H1 (cell line): ENCODE results near the gene HOXA6. TPM values are rescaled to one million over a fixed set of nuclear protein-coding genes. Genes with fewer than 3 reads are reported as not detected.

Experiments
- CEBPB ChIP-seq: IDR thresholded peaks from 2 replicates; pipeline ENCODE4 v1.6.1; 2012; ENCODE audit warnings: low read depth, low read length
- CREB1 ChIP-seq: IDR thresholded peaks from 2 replicates; pipeline ENCODE4 v1.6.1; 2012; ENCODE audit warnings: inconsistent platforms
- HDAC2 ChIP-seq, 2 experiments: fragments of 300-600 bp in 1 of 2; sonication (generic) in 1 of 2; IDR thresholded peaks; 2 replicates each; pipeline ENCODE4 v1.6.1; 2011 to 2012; ENCODE audit warnings: low read depth in 2 of 2, low read length in 2 of 2, mild to moderate bottlenecking in 2 of 2, moderate library complexity in 2 of 2, borderline replicate concordance in 1 of 2, inconsistent platforms in 1 of 2
- KDM1A ChIP-seq: fragments of 200-600, 300-600 bp; sonication (generic); IDR thresholded peaks from 2 replicates; pipeline ENCODE4 v1.7.1; 2016; ENCODE audit warnings: mild to moderate bottlenecking, low read length, borderline replicate concordance
- POLR2A ChIP-seq, 2 experiments: IDR thresholded peaks; 1 replicate in 1 of 2; 2 replicates in 1 of 2; pipeline ENCODE4 v1.6.1; 2011; ENCODE audit warnings: low read depth in 2 of 2, low read length in 2 of 2, mild to moderate bottlenecking in 2 of 2; ENCODE audit errors: control extremely low read depth in 1 of 2
- TCF12 ChIP-seq: IDR thresholded peaks from 2 replicates; pipeline ENCODE4 v1.6.1; 2011; ENCODE audit warnings: low read depth, mild to moderate bottlenecking, low read length
- TEAD4 ChIP-seq: IDR thresholded peaks from 2 replicates; pipeline ENCODE4 v1.6.1; 2012; ENCODE audit warnings: low read depth, low read length, inconsistent platforms, mixed read lengths
- YY1 ChIP-seq: IDR thresholded peaks from 2 replicates; pipeline ENCODE4 v1.6.1; 2011; ENCODE audit warnings: low read depth, mild to moderate bottlenecking, low read length
- polyA plus RNA-seq, 7 experiments: library from polyadenylated mRNA; depleted of rRNA in 3 of 7; stranded (reverse) in 5 of 7; unstranded in 2 of 7; fragments of >200 nt in 5 of 7; fragments of 200-250 nt in 2 of 7; gene quantifications; 1 replicate in 5 of 7; 2 replicates in 1 of 7; 4 replicates in 1 of 7; pipeline versions ENCODE4 v1.2.1 to v1.2.3, GENCODE V29; 2011 to 2013; ENCODE audit warnings: missing spikeins in 2 of 7, mixed read lengths in 2 of 7
- total RNA-seq: library from RNA; stranded (reverse); fragmentation: NEBNext Ultra II Directional; extraction: Animal tissue kit (Norgen Biotek cat#: 25700); gene quantifications from 2 replicates; pipeline ENCODE4 v1.2.1, GENCODE V29; 2021
- TF ChIP-seq, protein P1 (sequence below): fragments of 300-600 bp; sonication (generic); IDR thresholded peaks from 2 replicates; pipeline ENCODE4 v1.7.1; 2012; ENCODE audit warnings: low read length, moderate library complexity, mild to moderate bottlenecking, inconsistent platforms; ENCODE audit not compliant: insufficient replicate concordance

Gene HOXA6
- total and polyA plus RNA-seq, 2 of the 8 experiments (the other 6 are each of a cell fraction or from before 2014, with no cell fraction given): not detected

DNA sequence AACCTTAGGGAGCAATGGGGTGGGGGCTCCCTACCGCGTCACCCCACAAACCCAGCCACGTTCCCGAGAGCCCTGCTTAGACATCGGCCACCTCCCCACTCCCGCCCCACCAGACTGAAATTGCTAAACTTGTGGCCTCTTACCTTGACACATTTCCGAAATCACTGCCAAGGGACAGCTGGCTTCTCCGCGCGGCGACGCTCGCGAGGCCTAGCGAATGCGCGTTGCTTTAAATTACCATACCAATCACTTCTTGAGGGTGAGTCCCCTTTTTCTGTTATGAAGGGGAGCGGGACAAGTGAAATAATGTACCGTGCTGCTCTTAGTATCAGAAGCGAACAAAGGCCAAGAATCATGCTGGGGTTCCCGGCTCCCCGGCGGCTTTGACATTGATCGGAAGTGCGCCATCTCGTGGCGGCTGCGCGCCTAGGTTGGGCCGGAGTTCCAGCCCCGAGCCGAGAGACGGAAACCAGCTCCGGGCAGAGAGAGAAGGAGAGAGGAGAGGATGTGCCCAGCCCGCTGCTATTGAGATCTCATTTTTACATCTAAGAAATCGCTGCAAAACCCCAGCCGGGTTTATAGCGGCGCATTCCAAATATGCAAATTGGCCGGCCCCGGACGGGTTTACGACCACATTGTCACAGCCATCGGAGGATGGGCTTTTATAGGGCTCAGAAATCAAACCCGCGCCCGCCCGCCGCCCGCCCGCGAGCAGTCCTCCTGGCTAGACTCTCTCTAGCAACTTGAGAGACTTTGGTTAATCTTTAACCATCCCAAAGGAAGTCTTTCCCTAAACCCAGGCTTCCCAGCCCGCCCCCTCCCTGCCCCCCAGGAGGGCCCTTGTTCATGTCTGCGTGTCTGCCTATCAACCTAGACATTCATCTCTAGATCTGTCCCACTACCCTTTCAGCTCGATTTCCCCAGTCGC lies 32.2 kb upstream of the HOXA6 start (continued):
- TF ChIP-seq, protein P1, sequence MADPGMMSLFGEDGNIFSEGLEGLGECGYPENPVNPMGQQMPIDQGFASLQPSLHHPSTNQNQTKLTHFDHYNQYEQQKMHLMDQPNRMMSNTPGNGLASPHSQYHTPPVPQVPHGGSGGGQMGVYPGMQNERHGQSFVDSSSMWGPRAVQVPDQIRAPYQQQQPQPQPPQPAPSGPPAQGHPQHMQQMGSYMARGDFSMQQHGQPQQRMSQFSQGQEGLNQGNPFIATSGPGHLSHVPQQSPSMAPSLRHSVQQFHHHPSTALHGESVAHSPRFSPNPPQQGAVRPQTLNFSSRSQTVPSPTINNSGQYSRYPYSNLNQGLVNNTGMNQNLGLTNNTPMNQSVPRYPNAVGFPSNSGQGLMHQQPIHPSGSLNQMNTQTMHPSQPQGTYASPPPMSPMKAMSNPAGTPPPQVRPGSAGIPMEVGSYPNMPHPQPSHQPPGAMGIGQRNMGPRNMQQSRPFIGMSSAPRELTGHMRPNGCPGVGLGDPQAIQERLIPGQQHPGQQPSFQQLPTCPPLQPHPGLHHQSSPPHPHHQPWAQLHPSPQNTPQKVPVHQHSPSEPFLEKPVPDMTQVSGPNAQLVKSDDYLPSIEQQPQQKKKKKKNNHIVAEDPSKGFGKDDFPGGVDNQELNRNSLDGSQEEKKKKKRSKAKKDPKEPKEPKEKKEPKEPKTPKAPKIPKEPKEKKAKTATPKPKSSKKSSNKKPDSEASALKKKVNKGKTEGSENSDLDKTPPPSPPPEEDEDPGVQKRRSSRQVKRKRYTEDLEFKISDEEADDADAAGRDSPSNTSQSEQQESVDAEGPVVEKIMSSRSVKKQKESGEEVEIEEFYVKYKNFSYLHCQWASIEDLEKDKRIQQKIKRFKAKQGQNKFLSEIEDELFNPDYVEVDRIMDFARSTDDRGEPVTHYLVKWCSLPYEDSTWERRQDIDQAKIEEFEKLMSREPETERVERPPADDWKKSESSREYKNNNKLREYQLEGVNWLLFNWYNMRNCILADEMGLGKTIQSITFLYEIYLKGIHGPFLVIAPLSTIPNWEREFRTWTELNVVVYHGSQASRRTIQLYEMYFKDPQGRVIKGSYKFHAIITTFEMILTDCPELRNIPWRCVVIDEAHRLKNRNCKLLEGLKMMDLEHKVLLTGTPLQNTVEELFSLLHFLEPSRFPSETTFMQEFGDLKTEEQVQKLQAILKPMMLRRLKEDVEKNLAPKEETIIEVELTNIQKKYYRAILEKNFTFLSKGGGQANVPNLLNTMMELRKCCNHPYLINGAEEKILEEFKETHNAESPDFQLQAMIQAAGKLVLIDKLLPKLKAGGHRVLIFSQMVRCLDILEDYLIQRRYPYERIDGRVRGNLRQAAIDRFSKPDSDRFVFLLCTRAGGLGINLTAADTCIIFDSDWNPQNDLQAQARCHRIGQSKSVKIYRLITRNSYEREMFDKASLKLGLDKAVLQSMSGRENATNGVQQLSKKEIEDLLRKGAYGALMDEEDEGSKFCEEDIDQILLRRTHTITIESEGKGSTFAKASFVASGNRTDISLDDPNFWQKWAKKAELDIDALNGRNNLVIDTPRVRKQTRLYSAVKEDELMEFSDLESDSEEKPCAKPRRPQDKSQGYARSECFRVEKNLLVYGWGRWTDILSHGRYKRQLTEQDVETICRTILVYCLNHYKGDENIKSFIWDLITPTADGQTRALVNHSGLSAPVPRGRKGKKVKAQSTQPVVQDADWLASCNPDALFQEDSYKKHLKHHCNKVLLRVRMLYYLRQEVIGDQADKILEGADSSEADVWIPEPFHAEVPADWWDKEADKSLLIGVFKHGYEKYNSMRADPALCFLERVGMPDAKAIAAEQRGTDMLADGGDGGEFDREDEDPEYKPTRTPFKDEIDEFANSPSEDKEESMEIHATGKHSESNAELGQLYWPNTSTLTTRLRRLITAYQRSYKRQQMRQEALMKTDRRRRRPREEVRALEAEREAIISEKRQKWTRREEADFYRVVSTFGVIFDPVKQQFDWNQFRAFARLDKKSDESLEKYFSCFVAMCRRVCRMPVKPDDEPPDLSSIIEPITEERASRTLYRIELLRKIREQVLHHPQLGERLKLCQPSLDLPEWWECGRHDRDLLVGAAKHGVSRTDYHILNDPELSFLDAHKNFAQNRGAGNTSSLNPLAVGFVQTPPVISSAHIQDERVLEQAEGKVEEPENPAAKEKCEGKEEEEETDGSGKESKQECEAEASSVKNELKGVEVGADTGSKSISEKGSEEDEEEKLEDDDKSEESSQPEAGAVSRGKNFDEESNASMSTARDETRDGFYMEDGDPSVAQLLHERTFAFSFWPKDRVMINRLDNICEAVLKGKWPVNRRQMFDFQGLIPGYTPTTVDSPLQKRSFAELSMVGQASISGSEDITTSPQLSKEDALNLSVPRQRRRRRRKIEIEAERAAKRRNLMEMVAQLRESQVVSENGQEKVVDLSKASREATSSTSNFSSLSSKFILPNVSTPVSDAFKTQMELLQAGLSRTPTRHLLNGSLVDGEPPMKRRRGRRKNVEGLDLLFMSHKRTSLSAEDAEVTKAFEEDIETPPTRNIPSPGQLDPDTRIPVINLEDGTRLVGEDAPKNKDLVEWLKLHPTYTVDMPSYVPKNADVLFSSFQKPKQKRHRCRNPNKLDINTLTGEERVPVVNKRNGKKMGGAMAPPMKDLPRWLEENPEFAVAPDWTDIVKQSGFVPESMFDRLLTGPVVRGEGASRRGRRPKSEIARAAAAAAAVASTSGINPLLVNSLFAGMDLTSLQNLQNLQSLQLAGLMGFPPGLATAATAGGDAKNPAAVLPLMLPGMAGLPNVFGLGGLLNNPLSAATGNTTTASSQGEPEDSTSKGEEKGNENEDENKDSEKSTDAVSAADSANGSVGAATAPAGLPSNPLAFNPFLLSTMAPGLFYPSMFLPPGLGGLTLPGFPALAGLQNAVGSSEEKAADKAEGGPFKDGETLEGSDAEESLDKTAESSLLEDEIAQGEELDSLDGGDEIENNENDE: no peak
- TF ChIP-seq CREB1 (no peak), POLR2A (IDR thresholded peaks at IDR 0.05; ENCODE audit: control extremely low read depth in 1 of 2, low read depth in 2 of 2, low read length in 2 of 2) (no peak), HDAC2 (IDR thresholded peaks at IDR 0.05; ENCODE audit: borderline replicate concordance in 1 of 2, low read depth in 2 of 2, low read length in 2 of 2) (no peak), KDM1A (no peak), CEBPB (no peak), YY1 (0 out of 2 replicates have a peak, but pooled peaks have one; percentile 36), TEAD4 (0 out of 2 replicates have a peak, but pooled peaks have one; percentile 8), TCF12 (peak; percentile 73; the same call in 1 of the 2 replicates)
